Prostate gland (tissue), 2 donors: ENCODE data around the gene DPYD. TPM values are rescaled to one million over a fixed set of nuclear protein-coding genes. Genes with fewer than 3 reads are reported as not detected.

ENCODE experiments used
- DNase-seq: peaks from one replicate; pipeline ENCODE4 v3.0.0-alpha.2; 2019; ENCODE audit warnings: low spot score
- H3K27ac ChIP-seq, 2 donors: fragments of 200-600 bp; sonication (generic); 2 replicates each; pipeline ENCODE4 v1.5.1; 2017 to 2019
- H3K27me3 ChIP-seq: fragments of 200-600 bp; sonication (generic); replicated peaks from 2 replicates; pipeline ENCODE4 v1.5.1; 2019; ENCODE audit not compliant: insufficient read depth
- H3K36me3 ChIP-seq, 2 donors: fragments of 200-600 bp; sonication (generic); 1 replicate in 1 of 2; 2 replicates in 1 of 2; pipeline versions ENCODE4 v1.5.1 to v1.8.1; 2017 to 2019
- H3K4me1 ChIP-seq: fragments of 200-600 bp; sonication (generic); replicated peaks from 2 replicates; pipeline ENCODE4 v1.5.1; 2019
- H3K4me3 ChIP-seq, 2 donors: fragments of 200-600 bp; sonication (generic); 2 replicates each; pipeline ENCODE4 v1.5.1; 2017 to 2019
- H3K9me3 ChIP-seq: fragments of 200-600 bp; sonication (generic); 2 replicates; pipeline ENCODE4 v1.5.1; 2017
- POLR2A ChIP-seq: fragments of 450-650 bp; IDR thresholded peaks from one replicate; pipeline ENCODE4 v1.6.1; 2016; ENCODE audit warnings: antibody characterized with exemption, mild to moderate bottlenecking
- POLR2AphosphoS5 ChIP-seq: sonication (generic); formaldehyde crosslinking; IDR thresholded peaks from one replicate; pipeline ENCODE4 v1.6.1; 2017; ENCODE audit warnings: antibody characterized with exemption
- WGBS: methylation state at CpG from one replicate; pipeline ENCODE4 v1.1.5; 2018; 5-methylcytosine and 5-hydroxymethylcytosine counted together
- intact Hi-C: fragments of 100-400 bp; cut with DNase I; formaldehyde crosslinking; loops from one replicate; pipeline ENCODE4 v1.14.2; 2022
- total RNA-seq, 2 donors: library from RNA; depleted of rRNA; stranded (reverse); fragments of >200 nt; gene quantifications; one replicate each; pipeline ENCODE4 v1.1.0, GENCODE V29; 2016
- TF ChIP-seq, protein P1 (sequence below), 4 experiments: fragments of 200-600 bp in 2 of 4; fragments of 450-650 bp in 2 of 4; sonication (generic) in 2 of 4; IDR thresholded peaks; 1 replicate in 3 of 4; 2 replicates in 1 of 4; pipeline ENCODE4 v1.5.1; 2016 to 2019; ENCODE audit warnings: antibody characterized with exemption in 4 of 4, mild to moderate bottlenecking in 2 of 4, moderate library complexity in 2 of 4

Gene DPYD
- total RNA-seq, 2 donors from 2014 or later = 18.2 to 19.7 TPM

DNA sequence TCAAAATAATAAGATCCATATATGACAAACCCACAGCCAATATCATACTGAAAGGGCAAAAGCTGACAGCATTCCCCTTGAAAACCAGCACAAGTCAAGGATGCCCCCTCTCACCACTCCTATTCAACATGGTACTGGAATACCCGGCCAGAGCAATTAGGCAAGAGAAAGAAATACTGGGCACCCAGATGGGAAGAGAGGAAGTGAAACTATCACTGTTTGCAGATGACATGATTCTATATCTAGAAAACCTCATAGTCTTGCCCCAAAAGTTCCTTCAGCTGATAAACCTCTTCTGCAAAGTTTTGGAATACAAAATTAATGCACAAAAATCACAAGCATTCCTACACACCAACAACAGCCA lies 756.6 kb downstream of the DPYD start:
- Histone ChIP-seq H3K9me3 (no peaks in the 10 kb centered on the region), H3K27ac (no peak overlapping the region), H3K36me3 (no peaks in the 10 kb centered on the region), H3K4me1 (no peaks in the 10 kb centered on the region), H3K27me3 (no peaks in the 10 kb centered on the region), H3K4me3 (no peak overlapping the region)
- WGBS = 96% methylated on average over 1 of the region's 1 CpG
- no peak for DNase-seq
- TF ChIP-seq POLR2A = no peak
- TF ChIP-seq, protein P1, sequence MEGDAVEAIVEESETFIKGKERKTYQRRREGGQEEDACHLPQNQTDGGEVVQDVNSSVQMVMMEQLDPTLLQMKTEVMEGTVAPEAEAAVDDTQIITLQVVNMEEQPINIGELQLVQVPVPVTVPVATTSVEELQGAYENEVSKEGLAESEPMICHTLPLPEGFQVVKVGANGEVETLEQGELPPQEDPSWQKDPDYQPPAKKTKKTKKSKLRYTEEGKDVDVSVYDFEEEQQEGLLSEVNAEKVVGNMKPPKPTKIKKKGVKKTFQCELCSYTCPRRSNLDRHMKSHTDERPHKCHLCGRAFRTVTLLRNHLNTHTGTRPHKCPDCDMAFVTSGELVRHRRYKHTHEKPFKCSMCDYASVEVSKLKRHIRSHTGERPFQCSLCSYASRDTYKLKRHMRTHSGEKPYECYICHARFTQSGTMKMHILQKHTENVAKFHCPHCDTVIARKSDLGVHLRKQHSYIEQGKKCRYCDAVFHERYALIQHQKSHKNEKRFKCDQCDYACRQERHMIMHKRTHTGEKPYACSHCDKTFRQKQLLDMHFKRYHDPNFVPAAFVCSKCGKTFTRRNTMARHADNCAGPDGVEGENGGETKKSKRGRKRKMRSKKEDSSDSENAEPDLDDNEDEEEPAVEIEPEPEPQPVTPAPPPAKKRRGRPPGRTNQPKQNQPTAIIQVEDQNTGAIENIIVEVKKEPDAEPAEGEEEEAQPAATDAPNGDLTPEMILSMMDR (IDR thresholded peaks at IDR 0.05) = no peak
- no peak for TF ChIP-seq POLR2AphosphoS5
- intact Hi-C loops = no loop called here

DNA sequence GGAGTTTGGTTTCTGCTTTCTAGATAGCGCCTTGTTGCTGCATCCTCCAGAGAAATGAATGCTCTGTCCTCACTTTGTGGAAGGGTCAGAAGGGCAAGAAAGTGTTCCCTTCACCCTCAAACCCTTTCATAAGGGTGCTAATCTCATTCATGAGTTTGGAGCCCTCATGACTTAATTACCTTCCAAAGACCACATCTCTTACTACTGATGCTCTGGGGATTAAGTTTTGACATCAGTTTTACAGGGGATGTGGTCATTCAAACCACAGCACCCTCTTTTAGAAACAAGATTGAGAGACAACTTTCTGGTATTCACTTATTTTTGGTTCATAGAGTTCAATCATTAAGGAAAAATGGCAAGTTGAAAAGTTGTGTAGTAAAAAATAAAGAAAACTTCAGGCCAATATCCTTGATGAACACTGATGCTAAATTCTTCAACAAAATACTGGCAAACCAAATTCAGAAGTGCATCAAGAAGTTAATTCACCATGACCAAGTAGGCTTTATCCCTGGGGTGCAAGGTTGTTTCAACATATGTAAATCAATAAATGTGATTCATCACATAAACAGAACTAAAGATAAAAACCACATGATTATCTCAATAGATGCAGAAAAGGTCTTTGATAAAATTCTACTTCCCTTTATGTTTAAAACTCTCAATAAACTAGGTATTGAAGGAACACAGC lies 757.1 kb downstream of the DPYD start:
- TF ChIP-seq, protein P1 (IDR thresholded peaks at IDR 0.05) = no peak
- TF ChIP-seq POLR2A (no peak), POLR2AphosphoS5 (no peak)
- Histone ChIP-seq H3K4me1 (no peaks in the 10 kb centered on the region), H3K9me3 (no peaks in the 10 kb centered on the region), H3K36me3 (no peaks in the 10 kb centered on the region), H3K27ac (no peak overlapping the region), H3K27me3 (no peaks in the 10 kb centered on the region), H3K4me3 (no peak overlapping the region)
- 93% methylated on average over 1 of the region's 1 CpG for WGBS
- no peak for DNase-seq
- intact Hi-C loops = no loop called here

DNA sequence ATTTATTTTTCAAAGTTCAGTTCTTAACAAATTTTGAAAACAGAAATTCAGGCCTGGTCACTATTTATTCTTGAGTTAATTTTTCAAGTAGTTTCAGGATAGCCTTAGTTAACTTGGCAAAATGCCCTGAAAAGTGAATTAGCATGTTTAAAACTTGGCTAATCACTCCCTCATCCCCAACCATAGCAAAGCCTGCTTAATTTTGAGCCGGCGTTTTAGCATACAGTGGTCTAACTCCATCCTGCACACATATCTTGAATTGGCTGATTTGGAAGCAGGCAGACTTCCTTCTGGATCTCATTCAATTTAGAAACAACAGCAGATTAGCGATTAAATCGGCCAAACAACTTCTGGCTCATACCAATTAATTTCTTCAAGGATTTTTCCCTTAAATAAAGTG lies 760.0 kb downstream of the DPYD start:
- no peaks in the 10 kb centered on the region for H3K4me1 ChIP-seq
- no peak overlapping the region for H3K27ac ChIP-seq
- H3K27me3 ChIP-seq = no peaks in the 10 kb centered on the region
- no peak for DNase-seq
- H3K9me3 ChIP-seq = no peaks in the 10 kb centered on the region
- 57% methylated on average over 4 of the region's 4 CpGs for WGBS
- TF ChIP-seq POLR2AphosphoS5 (no peak), POLR2A (no peak)
- TF ChIP-seq, protein P1 (IDR thresholded peaks at IDR 0.05) = no peak
- H3K4me3 ChIP-seq = no peak overlapping the region
- H3K36me3 ChIP-seq = no peaks in the 10 kb centered on the region
- intact Hi-C loops = no loop called here

DNA sequence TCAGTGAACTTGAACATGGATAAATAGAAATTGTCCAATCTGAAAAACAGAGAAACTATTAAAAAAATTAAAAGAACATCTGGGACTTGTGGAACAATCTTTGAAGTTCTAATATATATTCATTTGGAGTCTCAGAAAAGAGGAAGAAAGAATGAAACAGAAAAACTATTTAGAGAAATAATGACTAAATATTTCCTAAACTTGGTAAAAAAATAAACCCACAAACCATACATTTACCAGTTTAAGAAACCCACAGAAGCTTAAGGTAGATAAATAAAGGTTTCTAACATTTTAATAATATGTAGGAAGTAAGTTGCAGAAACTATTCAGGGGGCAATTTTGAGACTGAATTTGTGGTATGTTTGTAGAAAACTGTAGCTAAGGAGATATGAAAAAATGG lies 761.5 kb downstream of the DPYD start:
- no peaks in the 10 kb centered on the region for H3K36me3 ChIP-seq
- intact Hi-C loops = no loop called here
- no peak for DNase-seq
- TF ChIP-seq POLR2A (no peak), POLR2AphosphoS5 (no peak)
- TF ChIP-seq, protein P1 (IDR thresholded peaks at IDR 0.05) = no peak
- no peak overlapping the region for H3K27ac ChIP-seq
- no peak overlapping the region for H3K4me3 ChIP-seq
- H3K4me1 ChIP-seq = no peaks in the 10 kb centered on the region
- no peaks in the 10 kb centered on the region for H3K27me3 ChIP-seq
- no peaks in the 10 kb centered on the region for H3K9me3 ChIP-seq

DNA sequence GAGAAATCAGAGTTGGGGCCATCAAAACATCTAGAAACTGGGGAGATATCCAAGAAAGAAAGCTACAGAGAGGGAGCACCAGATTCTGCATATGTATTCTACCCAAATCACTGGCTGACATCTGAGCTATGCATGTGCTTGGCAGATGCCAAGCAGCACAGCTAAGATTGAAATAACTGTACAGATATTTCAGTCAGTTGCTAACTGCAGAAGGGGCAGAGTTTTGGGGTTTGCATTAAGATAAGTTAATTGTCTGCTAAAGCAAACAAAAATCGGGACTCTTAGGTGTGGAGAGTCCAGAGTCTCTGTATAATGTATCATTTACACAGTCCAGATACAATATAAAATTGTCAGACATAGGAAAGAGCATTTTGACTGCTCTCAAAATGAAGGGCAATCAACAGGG lies 762.1 kb downstream of the DPYD start:
- 26% methylated on average over 1 of the region's 1 CpG for WGBS
- Histone ChIP-seq H3K36me3 (no peaks in the 10 kb centered on the region), H3K27ac (no peak overlapping the region), H3K9me3 (no peaks in the 10 kb centered on the region), H3K4me3 (no peak overlapping the region), H3K4me1 (no peaks in the 10 kb centered on the region), H3K27me3 (no peaks in the 10 kb centered on the region)
- intact Hi-C loops = no loop called here
- no peak for DNase-seq
- TF ChIP-seq POLR2AphosphoS5 = no peak
- TF ChIP-seq POLR2A = no peak
- TF ChIP-seq, protein P1 (IDR thresholded peaks at IDR 0.05) = no peak
